ENCODE data around the gene MATR3. TPM values are rescaled to one million over a fixed set of nuclear protein-coding genes. Genes with fewer than 3 reads are reported as not detected.

The MATR3 gene
- total RNA-seq, 1 experiment from 2014 or later, result 194 TPM

GRCh38 chr5:139304391-139305324, 11.1 kb downstream of the MATR3 start:
- no peak for DNase-seq
- POLR2A ChIA-PET, result interaction anchor here (0.6 to 1.2 kb wide), 4 partner anchors 8 to 21 kb away, joined by 4 to 6 read pairs (median 5); no protein-coding TSS in a partner anchor
- H3K27ac Mint-ChIP-seq (ENCODE audit: unreplicated experiment), result no peak overlapping the region
- H3K27me3 ChIP-seq (replicated peaks; ENCODE audit: control insufficient read depth, insufficient read depth, low read length), result no peaks in the 10 kb centered on the region
- no peaks in the 10 kb centered on the region for H3K27me3 Mint-ChIP-seq (ENCODE audit: insufficient read depth, unreplicated experiment)
- H3K4me3 Mint-ChIP-seq (ENCODE audit: unreplicated experiment), result no peak overlapping the region
- H3K36me3 Mint-ChIP-seq (ENCODE audit: insufficient read depth, unreplicated experiment), result peaks cover 48% of the 10 kb centered on the region
- no TSS peak for BruUV-seq (replicated peaks)
- no peaks in the 10 kb centered on the region for H3K9me3 ChIP-seq
- no peak overlapping the region for H3K4me3 ChIP-seq (ENCODE audit: low read depth, low read length)
- peaks cover 39% of the 10 kb centered on the region for H3K4me1 Mint-ChIP-seq (ENCODE audit: low read depth, unreplicated experiment)
- intact Hi-C loops (cut with micrococcal nuclease; ENCODE audit: unreplicated experiment), result no loop called here
- CTCF ChIA-PET, result no interaction called here
- no peaks in the 10 kb centered on the region; the same call in 1 of the 2 replicates for H3K36me3 ChIP-seq (ENCODE audit: control insufficient read depth, insufficient read depth, low read length)
- TF ChIP-seq CTCF (IDR thresholded peaks at IDR 0.05; ENCODE audit: insufficient read depth in 1 of 2, low read depth in 1 of 2, low read length in 1 of 2, severe bottlenecking in 1 of 2, unreplicated experiment in 1 of 2), result no peak
- no peaks in the 10 kb centered on the region for H3K9me3 Mint-ChIP-seq (ENCODE audit: unreplicated experiment)
- H3K4me1 ChIP-seq, result peaks cover 23% of the 10 kb centered on the region

- H3K4me3 Mint-ChIP-seq (ENCODE audit: unreplicated experiment), result no peak overlapping the region
- BruUV-seq (replicated peaks), result no TSS peak
- ChIA-PET POLR2A (no interaction called here), CTCF (no interaction called here)
- Histone ChIP-seq H3K4me3 (ENCODE audit: low read depth, low read length) (no peak overlapping the region), H3K9me3 (no peaks in the 10 kb centered on the region), H3K36me3 (ENCODE audit: control insufficient read depth, insufficient read depth, low read length) (no peaks in the 10 kb centered on the region; the same call in 1 of the 2 replicates), H3K4me1 (peaks cover 24% of the 10 kb centered on the region), H3K27me3 (replicated peaks; ENCODE audit: control insufficient read depth, insufficient read depth, low read length) (no peaks in the 10 kb centered on the region)
- no peak for DNase-seq
- H3K27me3 Mint-ChIP-seq (ENCODE audit: insufficient read depth, unreplicated experiment), result no peaks in the 10 kb centered on the region
- peaks cover 49% of the 10 kb centered on the region for H3K36me3 Mint-ChIP-seq (ENCODE audit: insufficient read depth, unreplicated experiment)
- intact Hi-C loops (cut with micrococcal nuclease; ENCODE audit: unreplicated experiment), result no loop called here
- no peaks in the 10 kb centered on the region for H3K9me3 Mint-ChIP-seq (ENCODE audit: unreplicated experiment)
- no peak for TF ChIP-seq CTCF (IDR thresholded peaks at IDR 0.05; ENCODE audit: insufficient read depth in 1 of 2, low read depth in 1 of 2, low read length in 1 of 2, severe bottlenecking in 1 of 2, unreplicated experiment in 1 of 2)
- no peak overlapping the region for H3K27ac Mint-ChIP-seq (ENCODE audit: unreplicated experiment)
- peaks cover 38% of the 10 kb centered on the region for H3K4me1 Mint-ChIP-seq (ENCODE audit: low read depth, unreplicated experiment)
Measured at GRCh38 chr5:139306197-139306596, 12.7 kb downstream of the MATR3 start.

GRCh38 chr5:139306628-139307379, 13.3 kb downstream of the MATR3 start:
- no peak overlapping the region for H3K4me3 Mint-ChIP-seq (ENCODE audit: unreplicated experiment)
- peaks cover 49% of the 10 kb centered on the region for H3K36me3 Mint-ChIP-seq (ENCODE audit: insufficient read depth, unreplicated experiment)
- Histone ChIP-seq H3K4me3 (ENCODE audit: low read depth, low read length) (no peak overlapping the region), H3K9me3 (no peaks in the 10 kb centered on the region), H3K4me1 (peaks cover 18% of the 10 kb centered on the region), H3K36me3 (ENCODE audit: control insufficient read depth, insufficient read depth, low read length) (no peaks in the 10 kb centered on the region; the same call in 1 of the 2 replicates), H3K27me3 (replicated peaks; ENCODE audit: control insufficient read depth, insufficient read depth, low read length) (no peaks in the 10 kb centered on the region)
- POLR2A ChIA-PET, result interaction anchor here (0.6 kb wide), 1 partner anchor 13 kb away, joined by 3 read pairs; the partner anchor contains the start of gene MATR3
- CTCF ChIA-PET, result no interaction called here
- intact Hi-C loops (cut with micrococcal nuclease; ENCODE audit: unreplicated experiment), result no loop called here
- H3K27ac Mint-ChIP-seq (ENCODE audit: unreplicated experiment), result no peak overlapping the region
- no TSS peak for BruUV-seq (replicated peaks)
- no peaks in the 10 kb centered on the region for H3K9me3 Mint-ChIP-seq (ENCODE audit: unreplicated experiment)
- no peaks in the 10 kb centered on the region for H3K27me3 Mint-ChIP-seq (ENCODE audit: insufficient read depth, unreplicated experiment)
- no peak for TF ChIP-seq CTCF (IDR thresholded peaks at IDR 0.05; ENCODE audit: insufficient read depth in 1 of 2, low read depth in 1 of 2, low read length in 1 of 2, severe bottlenecking in 1 of 2, unreplicated experiment in 1 of 2)
- H3K4me1 Mint-ChIP-seq (ENCODE audit: low read depth, unreplicated experiment), result peaks cover 33% of the 10 kb centered on the region
- DNase-seq, result no peak

Measured in Caco-2 (cell line).